Caco-2 (cell line): Measurements from ENCODE around the gene CHDH. TPM values are rescaled to one million over a fixed set of nuclear protein-coding genes. Genes with fewer than 3 reads are reported as not detected.

Experiments
- BruUV-seq: library from RNA; stranded (reverse); fragments of 400-500 nt; replicated peaks from 2 replicates; lab custom pipeline; 2021; lab: Mats Ljungman, UMichigan
- CTCF ChIA-PET: fragments of 300-600 bp; sonication (Branson Sonifier 250); formaldehyde crosslinking; loops from one replicate; lab custom pipeline; 2022; ENCODE audit warnings: antibody characterized with exemption; lab: Charles Lee
- POLR2A ChIA-PET: fragments of 300-600 bp; sonication (Branson Sonifier 250); formaldehyde crosslinking; loops from one replicate; lab custom pipeline; 2022; ENCODE audit warnings: antibody characterized with exemption; lab: Charles Lee
- DNase-seq, 2 experiments: peaks; one replicate each; pipeline versions ENCODE4 v3.0.0 to v3.0.0-alpha.2; 2020 to 2022
- H3K27me3 ChIP-seq: replicated peaks from 2 replicates; pipeline ENCODE4 v1.6.0; 2011; ENCODE audit warnings: low read length; ENCODE audit not compliant: control insufficient read depth, insufficient read depth
- H3K36me3 ChIP-seq: 2 replicates; pipeline ENCODE4 v1.5.1; 2011; ENCODE audit warnings: low read length; ENCODE audit not compliant: control insufficient read depth, insufficient read depth
- H3K4me1 ChIP-seq: fragments of 250-450 bp; sonication (Bioruptor Pico); 2 replicates; pipeline ENCODE4 v1.5.1; 2020; ENCODE audit warnings: mild to moderate bottlenecking
- H3K4me3 ChIP-seq: 2 replicates; pipeline ENCODE4 v1.5.1; 2011; ENCODE audit warnings: low read depth, mild to moderate bottlenecking, control low read depth, low read length
- H3K9me3 ChIP-seq: fragments of 250-450 bp; sonication (Bioruptor Pico); 2 replicates; pipeline ENCODE4 v1.5.1; 2020; ENCODE audit warnings: mild to moderate bottlenecking, moderate library complexity
- H3K27ac Mint-ChIP-seq: one replicate; pipeline ENCODE4 v1.8.0; 2022; ENCODE audit warnings: mixed read lengths; ENCODE audit not compliant: unreplicated experiment
- H3K27me3 Mint-ChIP-seq: one replicate; pipeline ENCODE4 v1.8.0; 2022; ENCODE audit warnings: mixed read lengths; ENCODE audit not compliant: insufficient read depth, unreplicated experiment
- H3K36me3 Mint-ChIP-seq: one replicate; pipeline ENCODE4 v1.8.0; 2022; ENCODE audit warnings: mild to moderate bottlenecking, mixed read lengths; ENCODE audit not compliant: insufficient read depth, unreplicated experiment
- H3K4me1 Mint-ChIP-seq: one replicate; pipeline ENCODE4 v1.8.0; 2022; ENCODE audit warnings: low read depth, mixed read lengths; ENCODE audit not compliant: unreplicated experiment
- H3K4me3 Mint-ChIP-seq: one replicate; pipeline ENCODE4 v1.8.0; 2022; ENCODE audit warnings: mild to moderate bottlenecking, moderate library complexity, mixed read lengths; ENCODE audit not compliant: unreplicated experiment
- H3K9me3 Mint-ChIP-seq: one replicate; pipeline ENCODE4 v1.8.0; 2022; ENCODE audit warnings: mixed read lengths; ENCODE audit not compliant: unreplicated experiment
- CTCF ChIP-seq, 2 experiments: fragments of 200-600 bp in 1 of 2; IDR thresholded peaks; 1 replicate in 1 of 2; 2 replicates in 1 of 2; pipeline versions ENCODE4 v1.5.1 to v1.8.0; 2011 to 2022; ENCODE audit warnings: antibody characterized with exemption in 1 of 2, control low read depth in 1 of 2, inconsistent platforms in 1 of 2, low read depth in 1 of 2, low read length in 1 of 2, mild to moderate bottlenecking in 1 of 2, moderate library complexity in 1 of 2; ENCODE audit not compliant: insufficient read depth in 1 of 2, severe bottlenecking in 1 of 2, unreplicated experiment in 1 of 2
- intact Hi-C: fragments of 100-400 bp; cut with micrococcal nuclease; formaldehyde crosslinking; loops from one replicate; pipeline ENCODE4 v1.10.0; 2022; ENCODE audit not compliant: unreplicated experiment
- total RNA-seq: library from RNA; stranded (reverse); gene quantifications from 2 replicates; pipeline ENCODE4 v1.2.3, GENCODE V29; 2022

Gene CHDH
- total RNA-seq, 1 experiment from 2014 or later = 32.4 TPM

DNA sequence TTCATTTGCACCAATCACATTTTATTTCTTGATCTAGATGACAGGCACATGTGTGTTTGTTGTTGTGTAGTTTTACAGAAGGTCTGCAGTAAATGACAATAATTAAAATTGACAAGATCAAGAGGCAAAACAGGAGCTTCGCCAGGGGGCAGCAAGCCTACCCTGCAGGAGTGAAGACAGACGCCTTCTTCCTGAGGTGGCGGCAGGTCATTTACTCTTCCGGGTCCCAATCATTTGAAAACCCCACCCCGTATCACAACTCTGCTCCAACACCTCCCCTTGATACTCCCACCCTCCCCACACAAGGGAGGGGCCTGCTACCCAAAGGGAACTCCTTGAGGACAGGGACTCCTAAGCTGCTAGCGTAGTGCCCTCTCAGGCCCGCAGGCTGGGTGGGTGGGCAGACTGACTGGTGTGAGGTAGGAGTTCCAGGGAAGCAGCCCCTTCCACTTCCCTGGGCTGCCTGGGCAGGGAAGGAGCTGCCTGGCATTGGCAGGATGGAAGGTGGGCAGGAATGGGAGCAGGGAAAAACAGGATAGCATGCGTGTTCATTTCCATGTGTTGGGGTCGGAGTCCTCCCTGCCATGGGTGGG, 13.1 kb downstream of the CHDH start:
- intact Hi-C loops = no loop called here
- peaks cover 11% of the 10 kb centered on the region for H3K36me3 Mint-ChIP-seq
- CTCF ChIA-PET = no interaction called here
- no peaks in the 10 kb centered on the region for H3K9me3 ChIP-seq
- H3K27me3 Mint-ChIP-seq = no peaks in the 10 kb centered on the region
- POLR2A ChIA-PET = no interaction called here
- H3K4me3 ChIP-seq = no peak overlapping the region
- H3K27me3 ChIP-seq = no peaks in the 10 kb centered on the region
- no peaks in the 10 kb centered on the region for H3K4me1 ChIP-seq
- no peak overlapping the region for H3K4me3 Mint-ChIP-seq
- H3K4me1 Mint-ChIP-seq = no peaks in the 10 kb centered on the region
- peaks cover 6% of the 10 kb centered on the region for H3K36me3 ChIP-seq
- no peak for DNase-seq
- BruUV-seq = no TSS peak
- H3K27ac Mint-ChIP-seq = no peak overlapping the region
- H3K9me3 Mint-ChIP-seq = no peaks in the 10 kb centered on the region
- peak in 1 of 2 experiments; percentile 0 for TF ChIP-seq CTCF (IDR thresholded peaks at IDR 0.05; ENCODE audit: insufficient read depth in 1 of 2, low read depth in 1 of 2, low read length in 1 of 2, severe bottlenecking in 1 of 2, unreplicated experiment in 1 of 2)

GRCh38 chr3:53830944-53831343, 15.3 kb downstream of the CHDH start:
- TF ChIP-seq CTCF (IDR thresholded peaks at IDR 0.05; ENCODE audit: insufficient read depth in 1 of 2, low read depth in 1 of 2, low read length in 1 of 2, severe bottlenecking in 1 of 2, unreplicated experiment in 1 of 2) = no peak
- ChIA-PET POLR2A (no interaction called here), CTCF (no interaction called here)
- no peak for DNase-seq
- no peaks in the 10 kb centered on the region for H3K9me3 ChIP-seq
- intact Hi-C loops = no loop called here
- H3K4me1 ChIP-seq = no peaks in the 10 kb centered on the region
- no TSS peak for BruUV-seq
- peaks cover 3% of the 10 kb centered on the region for H3K36me3 ChIP-seq
- no peaks in the 10 kb centered on the region for H3K4me1 Mint-ChIP-seq
- H3K9me3 Mint-ChIP-seq = no peaks in the 10 kb centered on the region
- no peak overlapping the region for H3K4me3 ChIP-seq
- H3K27me3 Mint-ChIP-seq = no peaks in the 10 kb centered on the region
- H3K27ac Mint-ChIP-seq = no peak overlapping the region
- H3K4me3 Mint-ChIP-seq = no peak overlapping the region
- H3K27me3 ChIP-seq = no peaks in the 10 kb centered on the region
- H3K36me3 Mint-ChIP-seq = peaks cover 5% of the 10 kb centered on the region

GRCh38 chr3:53829605-53830004, 16.6 kb downstream of the CHDH start:
- Histone ChIP-seq H3K36me3 (peaks cover 2% of the 10 kb centered on the region; the same call in 1 of the 2 replicates), H3K4me3 (no peak overlapping the region), H3K27me3 (no peaks in the 10 kb centered on the region), H3K9me3 (no peaks in the 10 kb centered on the region), H3K4me1 (0 out of 2 replicates have a peak, but pooled peaks cover 4% of the 10 kb centered on the region)
- DNase-seq = no peak
- Mint-ChIP-seq H3K4me3 (no peak overlapping the region), H3K27me3 (no peaks in the 10 kb centered on the region), H3K36me3 (peaks cover 5% of the 10 kb centered on the region), H3K27ac (no peak overlapping the region), H3K9me3 (no peaks in the 10 kb centered on the region), H3K4me1 (peaks cover 8% of the 10 kb centered on the region)
- intact Hi-C loops = no loop called here
- ChIA-PET POLR2A (interaction anchor here (0.5 kb wide), 1 partner anchor 1773 kb away, joined by 5 read pairs; no protein-coding TSS in a partner anchor), CTCF (no interaction called here)
- BruUV-seq = no TSS peak
- TF ChIP-seq CTCF (IDR thresholded peaks at IDR 0.05; ENCODE audit: insufficient read depth in 1 of 2, low read depth in 1 of 2, low read length in 1 of 2, severe bottlenecking in 1 of 2, unreplicated experiment in 1 of 2) = no peak
